ENCODE data around the gene TSHZ3.

DNA sequence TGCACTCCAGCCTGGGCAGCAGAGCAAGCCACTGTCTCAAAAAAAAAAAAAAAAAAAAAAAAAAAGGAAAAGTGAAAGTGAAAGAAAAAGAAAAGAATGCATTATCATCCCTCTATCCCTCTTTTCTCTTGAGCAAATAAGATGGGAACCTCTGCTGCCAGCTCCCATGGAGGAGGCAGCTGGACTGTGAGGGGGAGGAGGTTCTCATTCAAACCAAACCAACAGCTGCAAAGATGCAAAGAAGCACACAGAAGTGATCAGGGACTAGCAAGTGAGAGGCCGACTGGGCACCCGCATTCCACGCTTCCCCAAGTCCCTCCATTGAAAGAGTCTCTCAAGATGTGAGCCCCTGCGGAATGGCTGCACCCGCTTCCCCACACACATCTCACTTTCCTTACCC, 63.5 kb downstream of the TSHZ3 start:
- TF ChIP-seq, protein P1, sequence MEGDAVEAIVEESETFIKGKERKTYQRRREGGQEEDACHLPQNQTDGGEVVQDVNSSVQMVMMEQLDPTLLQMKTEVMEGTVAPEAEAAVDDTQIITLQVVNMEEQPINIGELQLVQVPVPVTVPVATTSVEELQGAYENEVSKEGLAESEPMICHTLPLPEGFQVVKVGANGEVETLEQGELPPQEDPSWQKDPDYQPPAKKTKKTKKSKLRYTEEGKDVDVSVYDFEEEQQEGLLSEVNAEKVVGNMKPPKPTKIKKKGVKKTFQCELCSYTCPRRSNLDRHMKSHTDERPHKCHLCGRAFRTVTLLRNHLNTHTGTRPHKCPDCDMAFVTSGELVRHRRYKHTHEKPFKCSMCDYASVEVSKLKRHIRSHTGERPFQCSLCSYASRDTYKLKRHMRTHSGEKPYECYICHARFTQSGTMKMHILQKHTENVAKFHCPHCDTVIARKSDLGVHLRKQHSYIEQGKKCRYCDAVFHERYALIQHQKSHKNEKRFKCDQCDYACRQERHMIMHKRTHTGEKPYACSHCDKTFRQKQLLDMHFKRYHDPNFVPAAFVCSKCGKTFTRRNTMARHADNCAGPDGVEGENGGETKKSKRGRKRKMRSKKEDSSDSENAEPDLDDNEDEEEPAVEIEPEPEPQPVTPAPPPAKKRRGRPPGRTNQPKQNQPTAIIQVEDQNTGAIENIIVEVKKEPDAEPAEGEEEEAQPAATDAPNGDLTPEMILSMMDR (conservative IDR thresholded peaks at IDR 0.05; ENCODE audit: low read length), result no peak
- TF ChIP-seq EZH2phosphoT487 (IDR thresholded peaks at IDR 0.05; ENCODE audit: borderline replicate concordance), result no peak

All from Loucy (cell line).